ENCODE results near the gene BTN2A1.
"Not testable (repeated sequence)": the region's sequence is repeated elsewhere in the genome, so short reads cannot be mapped to it uniquely, and the experiment has no call there.

Gene BTN2A1

DNA sequence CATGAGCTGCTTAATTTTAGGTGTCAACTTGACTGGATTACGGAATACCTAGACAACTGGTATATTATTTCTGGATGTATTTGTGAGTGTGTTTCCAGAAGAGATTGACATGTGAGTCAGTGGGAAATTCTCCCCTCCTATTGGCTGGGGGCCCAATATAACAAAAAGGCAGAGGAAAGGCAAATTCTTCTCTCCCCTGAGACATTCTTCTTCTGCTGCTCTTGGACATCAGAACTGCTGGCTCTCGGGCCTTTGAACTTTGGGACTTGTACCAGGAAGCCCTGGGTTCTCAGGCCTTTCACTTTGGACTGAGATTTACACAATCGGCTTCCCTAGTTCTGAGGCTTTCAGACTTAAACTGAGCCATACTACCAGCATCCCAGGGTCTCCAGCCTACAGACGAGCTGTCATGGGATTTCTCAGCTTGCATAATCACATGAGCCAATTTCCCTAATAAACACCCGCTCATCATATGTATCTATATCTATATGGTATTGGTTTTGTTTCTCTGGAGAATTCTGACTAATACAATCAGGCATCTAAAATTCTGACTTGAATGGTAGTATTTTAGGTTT lies 25.0 kb upstream of the BTN2A1 start:
- no peak for DNase-seq (ENCODE audit: low spot score)

DNA sequence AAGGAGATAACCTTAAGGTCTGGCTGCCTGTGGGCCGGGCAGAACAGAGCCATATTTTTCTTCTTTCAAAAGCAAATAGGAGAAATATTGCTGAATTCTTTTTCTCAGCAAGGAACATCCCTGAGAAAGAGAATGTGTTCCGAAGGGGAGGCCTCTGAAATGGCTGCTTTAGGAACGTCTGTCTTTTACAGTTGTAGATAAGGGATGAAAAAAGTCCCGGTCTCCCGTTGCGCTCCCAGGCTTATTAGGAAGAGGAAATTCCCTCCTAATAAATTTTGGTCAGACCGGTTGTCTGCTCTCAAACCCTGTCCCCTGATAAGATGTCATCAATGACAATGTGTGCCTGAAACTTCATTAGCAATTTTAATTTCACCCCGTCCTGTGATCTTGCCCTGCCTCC lies 24.1 kb upstream of the BTN2A1 start:
- not testable (repeated sequence) for DNase-seq (ENCODE audit: low spot score)

DNA sequence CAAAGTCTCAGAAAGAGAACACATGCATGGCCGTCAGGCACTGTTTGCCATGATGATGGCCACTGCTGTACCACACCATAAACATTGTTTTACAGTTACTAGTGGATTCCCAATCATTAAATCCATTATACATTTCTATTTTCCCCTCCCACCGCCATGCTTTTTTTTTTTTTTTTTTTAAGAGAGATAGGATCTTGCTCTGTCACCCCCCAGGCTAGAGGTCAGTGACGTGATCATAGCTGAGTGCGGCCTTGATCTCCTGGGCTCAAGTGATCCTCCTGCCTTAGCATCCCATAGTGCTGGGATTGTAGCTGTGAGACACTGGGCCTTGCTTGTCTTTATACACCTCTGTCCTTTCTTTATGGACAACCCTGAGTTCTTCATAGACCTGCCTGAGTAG lies 21.7 kb upstream of the BTN2A1 start:
- DNase-seq (ENCODE audit: low spot score), result no peak

DNA sequence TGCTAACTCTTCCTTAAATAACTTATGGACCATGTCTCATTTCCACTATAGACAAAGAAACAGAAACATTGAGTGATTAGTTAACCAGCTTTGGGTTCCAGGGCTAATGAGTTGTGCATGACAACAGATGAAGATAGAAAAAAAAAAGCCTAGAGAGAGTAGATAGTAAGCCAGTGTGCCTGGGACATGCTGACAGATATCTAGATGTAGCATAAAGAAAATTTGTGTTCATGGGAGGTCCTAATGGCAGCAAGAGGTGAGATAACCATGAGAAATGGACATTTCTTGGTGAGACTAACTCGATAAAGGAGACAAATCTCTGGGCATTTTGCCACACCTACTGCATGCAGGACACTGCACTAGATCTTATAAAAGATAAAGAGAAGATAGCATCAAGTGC lies 20.2 kb upstream of the BTN2A1 start:
- DNase-seq (ENCODE audit: low spot score), result no peak

DNA sequence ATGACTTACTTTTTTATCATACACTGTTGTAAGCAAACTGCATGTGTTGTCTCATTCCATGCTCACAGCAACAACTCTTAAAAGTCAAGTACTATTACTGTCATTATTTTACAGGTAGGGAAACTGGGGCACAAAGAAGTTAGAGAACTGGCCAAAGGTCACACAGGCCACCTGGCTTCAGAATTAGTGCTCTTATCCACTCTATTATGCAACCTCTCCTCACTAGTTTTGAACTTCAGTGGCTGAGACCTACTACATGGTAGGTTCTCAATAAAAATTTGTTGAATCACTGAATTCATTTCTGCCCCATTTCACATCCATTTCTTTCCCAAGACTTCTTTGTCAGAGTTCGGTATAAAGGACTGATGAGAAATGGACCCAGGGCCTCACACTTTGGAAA lies 19.8 kb upstream of the BTN2A1 start:
- no peak for DNase-seq (ENCODE audit: low spot score)

DNA sequence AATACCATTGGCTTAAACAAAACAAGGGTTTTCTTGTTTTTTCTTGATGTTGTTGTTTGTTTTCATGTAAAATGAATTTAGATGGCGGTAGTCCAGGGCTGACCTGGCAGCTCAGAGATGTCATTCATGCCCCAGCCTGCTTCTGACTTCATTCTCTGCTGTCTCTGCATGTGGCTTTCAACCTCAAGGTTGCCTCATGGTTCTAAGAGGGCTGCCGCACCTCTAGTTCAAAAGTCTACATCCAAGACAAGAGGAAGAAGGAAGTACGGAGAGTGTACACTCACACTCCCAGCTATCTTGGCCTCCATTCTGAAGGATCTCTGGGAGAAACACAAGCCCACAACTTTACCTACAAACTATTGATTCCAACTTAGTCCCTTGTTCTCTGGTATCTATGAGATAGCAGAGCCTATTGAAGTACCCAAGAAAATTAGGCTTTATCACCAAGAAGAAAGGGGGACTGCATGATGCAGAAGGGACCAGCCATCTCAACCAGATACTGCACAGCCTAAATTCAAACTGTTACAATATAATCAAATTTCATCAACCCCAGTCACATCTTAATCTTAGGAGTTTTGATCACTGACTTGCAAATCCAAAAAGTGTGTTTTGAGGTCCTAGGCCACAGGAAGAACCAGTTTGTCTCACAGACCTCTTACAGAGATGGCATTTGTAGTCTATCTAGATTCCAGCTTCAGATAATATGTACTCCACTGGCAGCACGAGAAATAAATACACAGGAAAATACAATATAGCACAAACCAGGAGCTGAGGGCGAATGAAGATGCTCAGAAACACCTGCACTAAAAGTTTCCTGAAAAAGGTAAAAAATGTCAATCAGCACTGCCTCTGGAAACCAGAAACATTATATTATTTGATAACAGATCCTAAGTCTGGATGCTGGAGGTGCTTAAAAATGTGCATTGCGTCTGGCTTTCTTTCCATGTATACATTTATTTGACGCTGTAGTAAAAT lies 18.3 kb upstream of the BTN2A1 start:
- DNase-seq (ENCODE audit: low spot score), result no peak

DNA sequence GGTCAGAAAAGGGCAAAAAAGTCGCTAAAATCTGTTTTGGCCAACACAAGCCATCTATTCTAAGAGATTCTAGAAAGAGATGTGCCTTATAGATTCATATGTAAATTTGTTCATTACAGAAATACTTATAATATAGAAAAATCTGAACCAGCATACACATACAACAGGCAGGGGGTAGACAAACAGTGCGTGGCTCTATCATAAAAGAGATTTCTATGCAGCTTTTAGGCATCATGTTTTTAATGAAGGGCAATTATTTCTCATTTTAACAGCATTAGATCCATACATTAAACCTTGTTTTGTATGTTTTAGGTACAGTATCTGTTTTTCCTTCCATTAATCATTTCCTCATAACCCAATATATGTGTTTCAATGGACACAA lies 16.8 kb upstream of the BTN2A1 start:
- DNase-seq (ENCODE audit: low spot score), result no peak

DNA sequence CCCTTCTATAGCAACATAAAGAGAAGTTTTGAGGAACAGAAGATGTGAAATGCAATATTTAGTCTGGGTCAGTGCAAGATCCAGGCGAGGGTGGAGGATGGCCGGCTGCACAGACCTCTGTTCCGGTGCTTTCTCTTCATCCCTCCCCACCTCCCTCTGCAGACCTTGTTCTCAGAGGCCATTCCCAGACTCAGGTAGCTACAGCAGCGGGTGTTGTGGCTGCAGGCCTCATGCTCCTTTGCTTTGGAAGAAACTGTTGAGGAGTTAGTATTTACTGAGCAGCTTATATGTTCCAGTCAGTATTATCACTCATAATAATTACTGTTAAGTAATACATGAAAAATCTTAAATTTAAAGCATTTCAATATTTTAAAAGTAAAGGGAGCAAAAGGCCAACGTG lies 15.8 kb upstream of the BTN2A1 start:
- DNase-seq (ENCODE audit: low spot score), result no peak

DNA sequence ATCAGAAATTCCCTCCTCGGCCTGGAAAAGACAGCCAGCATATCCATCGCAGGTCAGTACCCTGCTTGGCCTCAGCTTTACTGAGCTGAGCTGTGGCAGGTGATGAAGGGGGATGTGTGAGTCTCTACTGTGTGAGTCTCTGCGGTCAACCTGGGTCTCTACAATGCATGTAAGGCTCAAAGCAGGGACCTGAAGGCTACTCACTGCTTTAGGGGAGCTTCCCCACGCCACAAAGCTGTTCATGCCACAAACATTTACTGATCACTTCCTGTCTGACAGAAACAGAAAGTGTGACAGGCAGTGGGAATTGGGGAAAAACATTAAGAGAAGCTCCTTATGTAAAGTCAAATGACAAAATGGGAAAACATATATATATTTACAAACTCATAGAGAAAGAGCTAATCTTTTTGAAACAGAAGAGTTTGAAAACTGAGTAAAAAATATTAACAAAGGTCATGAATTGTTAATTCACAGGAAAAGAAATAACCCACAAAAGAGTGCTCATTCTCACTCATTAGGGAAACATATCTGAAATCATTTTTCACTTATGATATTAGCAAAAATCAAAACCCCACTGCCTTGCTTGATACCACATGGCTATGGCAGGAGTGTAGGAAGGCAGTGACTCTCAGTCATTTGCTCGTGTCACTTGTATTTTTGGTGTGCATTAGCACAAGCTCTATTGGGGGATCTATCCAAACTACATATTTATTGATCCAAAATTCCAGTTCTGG lies 11.7 kb upstream of the BTN2A1 start:
- DNase-seq (ENCODE audit: low spot score), result peak; percentile 20

DNA sequence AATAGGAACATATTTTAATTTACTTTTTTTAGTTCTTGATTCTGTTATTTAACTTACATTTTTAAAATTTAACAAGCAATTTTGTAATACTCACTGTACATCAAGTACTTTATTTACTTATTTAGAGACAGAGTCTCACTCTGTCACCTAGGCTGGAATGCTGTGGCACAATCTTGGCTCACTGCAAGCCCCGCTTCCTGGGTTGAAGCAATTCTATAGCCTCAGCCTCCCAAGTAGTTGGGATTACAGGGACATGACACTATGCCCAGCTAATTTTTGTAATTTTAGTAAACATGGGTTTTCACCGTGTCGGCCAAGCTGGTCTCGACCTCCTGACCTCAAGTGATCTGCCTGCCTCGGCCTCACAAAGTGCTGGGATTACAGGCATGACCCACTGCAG lies 10.5 kb upstream of the BTN2A1 start:
- no peak for DNase-seq (ENCODE audit: low spot score)

DNA sequence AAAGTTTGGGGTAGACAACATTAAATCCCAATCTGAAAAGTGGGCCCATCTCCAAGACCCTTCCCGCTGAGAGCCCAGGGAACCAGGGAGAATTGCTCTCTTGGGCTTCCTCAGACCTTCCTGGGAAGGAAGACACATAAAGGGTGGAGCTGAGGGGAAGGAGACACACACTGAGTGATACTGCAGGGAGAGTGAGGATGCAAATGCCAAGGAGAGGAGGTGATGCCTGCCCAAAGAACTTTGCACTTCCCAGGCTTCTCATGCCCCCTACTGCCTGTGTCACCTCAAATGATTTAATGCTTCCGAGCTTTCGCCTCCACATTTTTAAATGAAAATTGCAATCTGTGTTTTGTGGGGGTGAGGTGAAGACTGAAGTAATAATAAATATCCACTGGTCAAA lies 7.5 kb upstream of the BTN2A1 start:
- DNase-seq (ENCODE audit: low spot score), result no peak

DNA sequence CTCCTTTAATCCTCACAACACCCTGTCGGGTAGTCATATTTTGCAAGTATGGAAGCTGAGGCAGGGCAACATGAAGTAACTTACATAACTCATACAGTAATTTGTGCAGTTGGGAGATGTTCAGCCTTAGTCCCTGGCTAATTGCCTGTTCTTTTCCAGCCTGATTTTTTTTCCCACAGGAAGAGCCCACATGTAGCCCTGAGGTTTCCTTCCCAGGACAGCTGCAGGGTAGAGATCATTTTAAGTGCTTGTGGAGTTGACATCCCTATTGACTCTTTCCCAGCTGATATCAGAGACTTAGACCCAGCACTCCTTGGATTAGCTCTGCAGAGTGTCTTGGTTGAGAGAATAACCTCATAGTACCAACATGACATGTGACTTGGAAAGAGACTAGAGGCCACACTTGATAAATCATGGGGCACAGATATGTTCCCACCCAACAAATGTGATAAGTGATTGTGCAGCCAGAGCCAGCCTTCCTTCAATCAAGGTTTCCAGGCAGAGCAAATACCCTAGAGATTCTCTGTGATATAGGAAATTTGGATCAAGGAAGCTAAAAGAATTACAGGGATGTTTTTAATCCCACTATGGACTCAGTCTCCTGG lies 5.0 kb upstream of the BTN2A1 start:
- DNase-seq (ENCODE audit: low spot score), result no peak

DNA sequence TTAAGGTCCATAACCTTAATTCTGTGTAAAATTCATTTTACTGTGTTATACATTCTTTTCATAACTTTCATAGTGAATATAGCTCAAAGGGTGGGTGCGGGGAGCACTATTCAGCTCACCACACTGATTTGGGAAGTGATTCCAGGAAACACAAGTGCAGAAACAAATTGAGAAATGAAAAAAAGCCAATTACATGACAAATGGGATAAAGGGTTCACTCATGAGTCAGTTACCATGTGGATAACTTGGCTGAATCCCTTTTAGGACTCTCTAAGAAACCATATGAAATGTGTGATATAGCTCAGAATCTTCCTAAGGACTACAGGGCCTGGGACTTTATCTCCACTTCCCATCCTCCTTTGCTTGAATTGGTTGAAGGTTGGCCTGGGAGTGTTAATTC lies 3.1 kb upstream of the BTN2A1 start:
- DNase-seq (ENCODE audit: low spot score), result no peak

DNA sequence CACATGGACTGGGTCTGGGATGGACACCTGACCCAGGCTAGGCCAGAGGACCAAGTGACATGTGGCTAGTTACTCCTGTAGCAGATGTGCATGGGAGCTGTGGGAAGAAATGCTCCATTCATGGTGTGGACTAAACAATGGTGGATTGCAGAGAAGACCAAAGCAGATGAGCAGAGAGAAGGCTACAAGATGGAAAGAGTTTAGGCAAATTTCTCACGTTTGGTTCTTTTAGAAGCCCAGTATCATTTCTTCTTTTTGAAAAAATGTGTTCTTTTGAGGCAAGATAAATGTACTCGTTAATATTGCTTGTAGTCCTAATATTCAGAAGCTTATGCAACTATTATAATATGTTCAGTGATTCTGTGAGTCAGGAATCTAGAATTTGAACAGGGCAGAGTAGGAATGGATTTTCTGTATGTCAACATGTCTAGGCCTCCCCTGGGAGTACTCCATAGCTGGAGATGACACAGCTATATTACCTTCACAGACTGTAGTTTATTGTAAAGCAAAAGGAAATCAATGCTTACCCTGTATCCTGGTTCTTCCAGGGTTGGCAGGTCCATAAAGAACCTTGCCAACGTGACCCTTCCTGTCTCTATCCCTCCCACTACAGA lies 2.3 kb upstream of the BTN2A1 start:
- no peak for DNase-seq (ENCODE audit: low spot score)

DNA sequence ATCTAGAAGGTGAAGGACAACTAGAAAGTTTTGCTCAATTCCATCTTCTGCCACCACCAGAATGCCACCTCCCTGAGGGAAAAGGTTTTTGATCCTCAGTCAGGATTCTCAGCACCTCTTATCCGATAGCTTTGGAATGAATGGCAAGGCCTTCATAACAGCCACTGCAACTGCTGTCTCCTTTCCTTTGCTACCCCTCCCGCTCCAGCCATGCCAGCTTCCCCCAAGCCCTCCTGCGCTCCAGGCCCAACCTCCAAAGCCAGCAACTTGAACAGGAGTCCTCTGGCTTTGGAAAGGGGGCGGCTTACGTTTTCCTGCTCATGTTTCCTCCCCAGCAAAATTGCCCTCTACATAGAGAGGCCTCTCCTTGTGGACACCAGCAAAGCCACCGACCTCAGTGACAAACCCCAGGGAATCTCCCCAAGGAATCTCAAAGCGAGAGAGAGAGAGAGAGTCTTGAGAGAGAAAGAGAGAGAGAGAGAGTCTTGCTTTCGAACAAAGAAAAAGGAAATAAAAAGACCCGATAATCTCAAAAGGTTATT lies 420 bp upstream of the BTN2A1 start:
- DNase-seq (ENCODE audit: low spot score), result no peak

DNA sequence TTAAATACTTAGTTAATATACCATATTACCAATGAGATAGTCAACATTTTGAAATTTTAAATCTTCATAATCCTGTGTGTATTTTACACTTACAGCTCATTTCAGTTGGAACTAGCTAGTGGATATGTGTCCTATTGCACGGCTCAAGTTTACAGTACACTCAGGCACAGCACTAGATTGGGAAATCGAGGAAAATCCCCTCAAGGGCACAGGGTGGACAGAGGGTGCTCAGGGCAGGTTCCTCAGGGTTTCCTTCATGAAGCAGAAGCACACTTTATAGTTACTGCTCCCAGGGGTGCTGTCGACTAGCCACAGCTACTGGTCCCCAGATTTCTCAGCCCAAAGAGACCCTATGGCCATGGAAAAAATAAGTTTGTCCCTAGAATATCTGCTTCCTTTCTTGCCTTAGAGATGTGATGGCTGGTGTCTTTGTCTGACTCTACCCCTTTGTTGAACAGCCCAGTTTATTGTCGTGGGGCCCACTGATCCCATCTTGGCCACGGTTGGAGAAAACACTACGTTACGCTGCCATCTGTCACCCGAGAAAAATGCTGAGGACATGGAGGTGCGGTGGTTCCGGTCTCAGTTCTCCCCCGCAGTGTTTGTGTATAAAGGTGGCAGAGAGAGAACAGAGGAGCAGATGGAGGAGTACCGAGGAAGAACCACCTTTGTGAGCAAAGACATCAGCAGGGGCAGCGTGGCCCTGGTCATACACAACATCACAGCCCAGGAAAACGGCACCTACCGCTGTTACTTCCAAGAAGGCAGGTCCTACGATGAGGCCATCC lies 1.5 kb downstream of the BTN2A1 start:
- DNase-seq (ENCODE audit: low spot score), result no peak

DNA sequence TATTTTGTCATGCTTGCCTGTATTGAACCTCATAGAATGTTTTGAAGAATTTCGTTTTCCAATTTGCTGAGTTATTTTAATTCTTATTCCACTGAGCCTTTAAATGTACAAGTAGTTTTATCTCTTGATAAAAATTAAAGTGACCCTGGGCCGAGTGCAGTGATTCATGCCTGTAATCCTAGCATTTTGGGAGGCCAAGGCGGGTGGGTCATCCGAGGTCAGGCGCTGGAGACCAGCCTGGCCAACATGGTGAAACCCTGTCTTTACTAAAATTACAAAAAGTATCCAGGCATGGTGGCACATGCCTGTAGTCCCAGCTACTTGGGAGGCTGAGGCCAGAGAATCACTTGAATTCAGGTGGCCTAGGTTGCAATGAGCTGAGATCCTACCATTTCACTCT lies 3.6 kb downstream of the BTN2A1 start:
- not testable (repeated sequence) for DNase-seq (ENCODE audit: low spot score)

DNA sequence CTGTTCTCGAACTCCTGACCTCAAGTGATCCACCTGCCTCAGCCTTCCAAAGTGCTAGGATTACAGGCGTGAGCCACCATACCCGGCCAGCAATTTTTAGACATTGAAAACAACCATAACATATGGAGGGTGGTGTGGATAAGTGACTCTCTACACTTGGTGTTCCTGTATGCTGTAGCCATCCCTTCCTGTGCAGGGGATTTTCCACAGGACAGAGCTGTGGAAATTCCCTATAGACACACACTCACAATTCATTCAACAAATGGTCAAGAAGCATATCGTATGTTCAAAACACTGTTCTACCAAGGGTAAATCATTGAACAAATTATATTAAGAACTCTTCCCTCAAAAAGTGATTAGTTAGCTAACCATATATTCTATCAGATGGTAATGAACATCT lies 6.3 kb downstream of the BTN2A1 start:
- DNase-seq (ENCODE audit: low spot score), result no peak

DNA sequence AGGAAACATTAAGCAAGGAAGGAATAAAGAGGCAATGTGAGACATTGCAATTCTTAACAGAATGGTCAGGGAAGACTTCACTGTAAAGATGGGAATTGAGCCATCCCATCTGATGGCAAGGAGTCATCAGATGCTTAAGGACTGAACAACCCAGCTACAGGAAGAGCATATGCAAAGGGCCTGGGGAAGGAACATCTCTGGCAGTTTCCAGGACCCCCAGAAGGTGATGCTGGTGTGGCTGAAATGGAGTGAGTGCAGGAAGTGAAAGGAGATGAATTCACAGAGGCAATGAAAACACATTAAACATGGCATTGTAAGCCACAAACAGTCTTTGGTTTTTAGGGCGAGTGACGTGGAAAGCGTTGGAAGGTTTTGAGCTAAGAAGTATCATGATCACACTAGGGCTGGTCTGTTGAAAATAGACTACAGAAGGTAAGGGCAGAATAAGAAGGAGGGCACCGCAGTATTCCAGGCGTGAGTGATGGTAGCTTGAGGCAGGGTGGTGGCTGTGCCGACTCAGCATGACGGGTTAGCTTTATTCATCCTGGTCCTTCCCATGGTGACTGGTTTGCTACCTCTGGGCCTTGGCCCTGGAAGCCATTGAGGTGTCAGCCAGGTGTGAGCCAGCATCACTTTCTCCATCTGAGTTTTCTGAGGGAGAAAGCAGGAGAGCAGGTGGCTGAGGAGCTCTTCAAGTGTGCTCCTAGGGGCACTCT lies 6.8 kb downstream of the BTN2A1 start:
- peak; percentile 38 for DNase-seq (ENCODE audit: low spot score)

DNA sequence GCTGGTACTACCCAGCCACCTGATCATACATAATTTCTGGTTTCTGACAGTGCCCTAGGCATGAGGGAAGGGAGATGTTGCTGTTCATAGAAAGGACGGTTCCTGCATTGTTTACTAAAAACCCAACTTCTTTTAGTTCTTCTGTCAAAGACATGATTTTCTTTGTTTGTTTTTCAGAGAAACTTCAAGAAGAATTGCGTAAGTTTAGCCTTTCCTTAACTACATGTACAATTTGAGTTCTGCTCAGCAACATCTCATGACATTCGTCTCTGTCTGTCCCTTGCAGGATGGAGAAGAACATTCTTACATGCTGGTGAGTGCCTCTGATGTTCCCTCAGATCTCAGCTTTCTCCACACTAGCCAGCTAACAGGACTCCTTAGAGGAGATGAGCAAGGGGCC lies 8.0 kb downstream of the BTN2A1 start:
- DNase-seq (ENCODE audit: low spot score), result no peak
